Mammary epithelial cell (primary cell): Measurements from ENCODE around the gene UBE2Q1.

Source experiments
- CTCF ChIP-seq, 2 donors: IDR thresholded peaks in 1 of 2; conservative IDR thresholded peaks in 1 of 2; 2 replicates each; pipeline ENCODE4 v1.5.1; 2011 to 2012; ENCODE audit warnings: inconsistent platforms in 2 of 2, low read length in 2 of 2, mild to moderate bottlenecking in 2 of 2, control low read depth in 1 of 2, low read depth in 1 of 2; ENCODE audit not compliant: insufficient read depth in 1 of 2; ENCODE audit errors: extremely low read depth in 1 of 2
- EZH2 ChIP-seq: IDR thresholded peaks from 2 replicates; pipeline ENCODE4 v1.6.1; 2012; ENCODE audit warnings: low read length, inconsistent platforms, borderline replicate concordance

GRCh38 chr1:154593390-154593789 is 34.9 kb upstream of the UBE2Q1 start:
- TF ChIP-seq CTCF (conservative IDR thresholded peaks at IDR 0.05 in 1 of 2, IDR thresholded peaks at IDR 0.05 in 1 of 2; ENCODE audit: extremely low read depth in 1 of 2, insufficient read depth in 1 of 2, low read depth in 1 of 2, low read length in 2 of 2): no peak
- TF ChIP-seq EZH2: no peak
